HEK293 (cell line): ENCODE measurements around the gene TRPC6.

ENCODE experiments used
- CTCF ChIA-PET: fragments of 350-600 bp; formaldehyde crosslinking; extraction: SDS; loops from one replicate; lab custom pipeline; 2021; ENCODE audit warnings: antibody characterized with exemption; lab: Yijun Ruan, JAX
- POLR2A ChIA-PET: fragments of 300-600 bp; formaldehyde crosslinking; extraction: SDS; loops from one replicate; lab custom pipeline; 2020; ENCODE audit warnings: antibody characterized with exemption, inconsistent platforms; lab: Yijun Ruan, JAX
- H3K27ac ChIP-seq: fragments of 200-500 bp; sonication (Bioruptor generic); 2 replicates; pipeline ENCODE4 v1.5.1; 2014; ENCODE audit warnings: low read depth, low read length, control low read depth, inconsistent platforms; ENCODE audit errors: extremely low read depth
- H3K36me3 ChIP-seq, 2 experiments: fragments of 200-500 bp in 1 of 2; sonication (Bioruptor generic) in 1 of 2; 1 replicate in 1 of 2; 2 replicates in 1 of 2; pipeline ENCODE4 v1.5.1; 2014 to 2017; ENCODE audit warnings: inconsistent platforms in 2 of 2, low read length in 2 of 2; ENCODE audit not compliant: control insufficient read depth in 2 of 2, insufficient read depth in 1 of 2
- H3K4me1 ChIP-seq: fragments of 200-500 bp; sonication (Bioruptor generic); 2 replicates; pipeline ENCODE4 v1.5.1; 2014; ENCODE audit warnings: mild to moderate bottlenecking, low read length, inconsistent platforms; ENCODE audit not compliant: control insufficient read depth, insufficient read depth
- H3K4me3 ChIP-seq: 2 replicates; pipeline ENCODE4 v1.5.1; 2011; ENCODE audit warnings: low read depth, mild to moderate bottlenecking, control low read depth, low read length, moderate library complexity
- H3K9me3 ChIP-seq: fragments of 200-500 bp; sonication (Bioruptor generic); 2 replicates; pipeline ENCODE4 v1.5.1; 2014; ENCODE audit warnings: low read depth, low read length, inconsistent platforms; ENCODE audit not compliant: control insufficient read depth, insufficient read depth
- KLF7 ChIP-seq: fragments of 450-650 bp; formaldehyde crosslinking; IDR thresholded peaks from 2 replicates; pipeline ENCODE4 v1.5.1; 2016; ENCODE audit warnings: missing biosample characterization, missing genetic modification characterization, borderline replicate concordance
- MEIS1 ChIP-seq: sonication (generic); formaldehyde crosslinking; IDR thresholded peaks from 2 replicates; pipeline ENCODE4 v1.8.1; 2022; ENCODE audit warnings: missing genetic modification reagents, mild to moderate bottlenecking, borderline replicate concordance
- SCRT2 ChIP-seq: fragments of 450-650 bp; formaldehyde crosslinking; IDR thresholded peaks from 2 replicates; pipeline ENCODE4 v1.5.1; 2016; ENCODE audit warnings: missing biosample characterization, missing genetic modification characterization
- SP2 ChIP-seq: fragments of 450-650 bp; formaldehyde crosslinking; IDR thresholded peaks from 2 replicates; pipeline ENCODE4 v1.5.1; 2016; ENCODE audit warnings: missing biosample characterization, missing genetic modification characterization
- ZNF335 ChIP-seq: fragments of 450-650 bp; formaldehyde crosslinking; conservative IDR thresholded peaks from 2 replicates; pipeline ENCODE4 v1.5.1; 2016; ENCODE audit warnings: missing biosample characterization, missing genetic modification characterization
- ZNF433 ChIP-seq: fragments of 450-650 bp; formaldehyde crosslinking; IDR thresholded peaks from 2 replicates; pipeline ENCODE4 v1.5.1; 2016; ENCODE audit warnings: missing biosample characterization, missing genetic modification characterization, low read depth
- ZNF529 ChIP-seq: fragments of 450-650 bp; formaldehyde crosslinking; IDR thresholded peaks from 2 replicates; pipeline ENCODE4 v1.5.1; 2017; ENCODE audit warnings: missing genetic modification characterization, missing biosample characterization; ENCODE audit not compliant: insufficient replicate concordance
- ZNF530 ChIP-seq: fragments of 450-650 bp; formaldehyde crosslinking; IDR thresholded peaks from 2 replicates; pipeline ENCODE4 v1.5.1; 2016; ENCODE audit warnings: low read depth, missing biosample characterization, missing genetic modification characterization
- ZNF560 ChIP-seq: fragments of 450-650 bp; formaldehyde crosslinking; IDR thresholded peaks from 2 replicates; pipeline ENCODE4 v1.5.1; 2017; ENCODE audit warnings: missing biosample characterization, missing genetic modification characterization, borderline replicate concordance
- ZNF658 ChIP-seq: fragments of 450-650 bp; formaldehyde crosslinking; IDR thresholded peaks from 2 replicates; pipeline ENCODE4; 2016; ENCODE audit warnings: missing biosample characterization, missing genetic modification characterization
- ZNF747 ChIP-seq: fragments of 450-650 bp; formaldehyde crosslinking; IDR thresholded peaks from 2 replicates; pipeline ENCODE4 v1.5.1; 2016; ENCODE audit warnings: missing biosample characterization, missing genetic modification characterization
- ZNF776 ChIP-seq: fragments of 450-650 bp; formaldehyde crosslinking; IDR thresholded peaks from 2 replicates; pipeline ENCODE4 v1.5.0; 2017; ENCODE audit warnings: missing biosample characterization, missing genetic modification characterization, borderline replicate concordance
- ZNF843 ChIP-seq: fragments of 450-650 bp; formaldehyde crosslinking; IDR thresholded peaks from 2 replicates; pipeline ENCODE4 v1.5.1; 2016; ENCODE audit warnings: missing biosample characterization, missing genetic modification characterization
- ZSCAN23 ChIP-seq: fragments of 450-650 bp; formaldehyde crosslinking; IDR thresholded peaks from 2 replicates; pipeline ENCODE4 v1.5.1; 2016; ENCODE audit warnings: missing biosample characterization, missing genetic modification characterization
- TF ChIP-seq, protein P1 (sequence below): fragments of 450-650 bp; formaldehyde crosslinking; IDR thresholded peaks from 2 replicates; pipeline ENCODE4 v1.5.1; 2016; ENCODE audit warnings: missing biosample characterization, missing genetic modification characterization
- TF ChIP-seq, protein P2 (sequence below): fragments of 450-650 bp; formaldehyde crosslinking; IDR thresholded peaks from 2 replicates; pipeline ENCODE4 v1.5.1; 2016; ENCODE audit warnings: missing biosample characterization, missing genetic modification characterization
- TF ChIP-seq, protein P3 (sequence below): fragments of 450-650 bp; formaldehyde crosslinking; IDR thresholded peaks from 2 replicates; pipeline ENCODE4 v1.5.1; 2016; ENCODE audit warnings: missing biosample characterization, missing genetic modification characterization, borderline replicate concordance
- TF ChIP-seq, protein P4 (sequence below): fragments of 450-650 bp; formaldehyde crosslinking; IDR thresholded peaks from 2 replicates; pipeline ENCODE4 v1.5.1; 2016; ENCODE audit warnings: missing biosample characterization, missing genetic modification characterization
- TF ChIP-seq, protein P5 (sequence below): IDR thresholded peaks from 2 replicates; pipeline ENCODE4 v1.6.1; 2011; ENCODE audit warnings: mild to moderate bottlenecking, low read depth, low read length, borderline replicate concordance
- TF ChIP-seq, protein P6 (sequence below): fragments of 450-650 bp; formaldehyde crosslinking; IDR thresholded peaks from 2 replicates; pipeline ENCODE4 v1.5.1; 2016; ENCODE audit warnings: missing biosample characterization, missing genetic modification characterization
- TF ChIP-seq, protein P7 (sequence below): fragments of 450-650 bp; formaldehyde crosslinking; IDR thresholded peaks from 2 replicates; pipeline ENCODE4 v1.5.1; 2016; ENCODE audit warnings: missing biosample characterization, missing genetic modification characterization

Gene TRPC6

DNA sequence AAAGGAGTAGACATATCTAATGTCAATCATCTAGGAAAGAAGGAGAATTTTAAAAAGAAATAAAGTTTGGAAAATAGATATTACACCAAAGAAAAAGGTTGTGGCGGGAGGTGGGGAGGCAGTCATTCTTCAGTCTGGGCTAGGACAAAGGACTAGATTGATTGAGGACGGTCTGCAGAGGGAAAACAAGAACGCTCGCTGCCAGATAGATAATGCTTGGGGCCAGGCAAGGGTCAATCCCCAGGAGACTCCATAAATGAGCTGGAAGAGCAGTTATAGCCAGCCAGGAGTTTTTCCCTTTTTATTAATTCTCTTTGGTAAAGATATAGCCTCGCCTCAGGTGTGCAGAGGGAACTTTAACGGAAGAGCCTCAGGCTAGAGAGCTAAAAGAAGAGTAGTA is 6.3 kb downstream of the TRPC6 start:
- Histone ChIP-seq H3K27ac (no peak overlapping the region), H3K9me3 (no peaks in the 10 kb centered on the region), H3K36me3 (no peaks in the 10 kb centered on the region), H3K4me3 (no peak overlapping the region), H3K4me1 (no peaks in the 10 kb centered on the region)
- ChIA-PET CTCF (no interaction called here), POLR2A (no interaction called here)
- TF ChIP-seq, protein P1, sequence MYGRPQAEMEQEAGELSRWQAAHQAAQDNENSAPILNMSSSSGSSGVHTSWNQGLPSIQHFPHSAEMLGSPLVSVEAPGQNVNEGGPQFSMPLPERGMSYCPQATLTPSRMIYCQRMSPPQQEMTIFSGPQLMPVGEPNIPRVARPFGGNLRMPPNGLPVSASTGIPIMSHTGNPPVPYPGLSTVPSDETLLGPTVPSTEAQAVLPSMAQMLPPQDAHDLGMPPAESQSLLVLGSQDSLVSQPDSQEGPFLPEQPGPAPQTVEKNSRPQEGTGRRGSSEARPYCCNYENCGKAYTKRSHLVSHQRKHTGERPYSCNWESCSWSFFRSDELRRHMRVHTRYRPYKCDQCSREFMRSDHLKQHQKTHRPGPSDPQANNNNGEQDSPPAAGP: no peak
- TF ChIP-seq, protein P2, sequence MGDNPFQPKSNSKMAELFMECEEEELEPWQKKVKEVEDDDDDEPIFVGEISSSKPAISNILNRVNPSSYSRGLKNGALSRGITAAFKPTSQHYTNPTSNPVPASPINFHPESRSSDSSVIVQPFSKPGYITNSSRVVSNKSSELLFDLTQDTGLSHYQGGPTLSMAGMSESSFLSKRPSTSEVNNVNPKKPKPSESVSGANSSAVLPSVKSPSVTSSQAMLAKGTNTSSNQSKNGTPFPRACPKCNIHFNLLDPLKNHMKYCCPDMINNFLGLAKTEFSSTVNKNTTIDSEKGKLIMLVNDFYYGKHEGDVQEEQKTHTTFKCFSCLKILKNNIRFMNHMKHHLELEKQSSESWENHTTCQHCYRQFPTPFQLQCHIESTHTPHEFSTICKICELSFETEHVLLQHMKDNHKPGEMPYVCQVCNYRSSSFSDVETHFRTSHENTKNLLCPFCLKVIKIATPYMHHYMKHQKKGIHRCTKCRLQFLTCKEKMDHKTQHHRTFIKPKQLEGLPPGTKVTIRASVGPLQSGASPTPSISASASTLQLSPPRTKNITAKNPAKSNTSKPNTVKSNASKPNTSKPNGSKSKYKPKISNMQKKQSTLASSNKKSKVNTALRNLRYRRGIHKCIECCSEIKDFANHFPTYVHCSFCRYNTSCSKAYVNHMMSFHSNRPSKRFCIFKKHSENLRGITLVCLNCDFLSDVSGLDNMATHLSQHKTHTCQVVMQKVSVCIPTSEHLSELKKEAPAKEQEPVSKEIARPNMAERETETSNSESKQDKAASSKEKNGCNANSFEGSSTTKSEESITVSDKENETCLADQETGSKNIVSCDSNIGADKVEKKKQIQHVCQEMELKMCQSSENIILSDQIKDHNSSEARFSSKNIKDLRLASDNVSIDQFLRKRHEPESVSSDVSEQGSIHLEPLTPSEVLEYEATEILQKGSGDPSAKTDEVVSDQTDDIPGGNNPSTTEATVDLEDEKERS (tag by site-specific recombination): no peak
- TF ChIP-seq MEIS1 (CRISPR knock-in tag) (no peak), ZNF335 (tag by site-specific recombination) (no peak), SCRT2 (tag by site-specific recombination) (no peak), ZNF747 (tag by site-specific recombination) (no peak), ZNF776 (tag by site-specific recombination) (no peak), ZNF658 (no peak), ZNF560 (tag by site-specific recombination) (no peak), ZNF530 (tag by site-specific recombination) (no peak), ZNF529 (tag by site-specific recombination) (no peak), ZNF433 (no peak), SP2 (tag by site-specific recombination) (no peak), KLF7 (tag by site-specific recombination) (no peak)
- TF ChIP-seq, protein P3, sequence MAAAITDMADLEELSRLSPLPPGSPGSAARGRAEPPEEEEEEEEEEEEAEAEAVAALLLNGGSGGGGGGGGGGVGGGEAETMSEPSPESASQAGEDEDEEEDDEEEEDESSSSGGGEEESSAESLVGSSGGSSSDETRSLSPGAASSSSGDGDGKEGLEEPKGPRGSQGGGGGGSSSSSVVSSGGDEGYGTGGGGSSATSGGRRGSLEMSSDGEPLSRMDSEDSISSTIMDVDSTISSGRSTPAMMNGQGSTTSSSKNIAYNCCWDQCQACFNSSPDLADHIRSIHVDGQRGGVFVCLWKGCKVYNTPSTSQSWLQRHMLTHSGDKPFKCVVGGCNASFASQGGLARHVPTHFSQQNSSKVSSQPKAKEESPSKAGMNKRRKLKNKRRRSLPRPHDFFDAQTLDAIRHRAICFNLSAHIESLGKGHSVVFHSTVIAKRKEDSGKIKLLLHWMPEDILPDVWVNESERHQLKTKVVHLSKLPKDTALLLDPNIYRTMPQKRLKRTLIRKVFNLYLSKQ (tag by site-specific recombination): no peak
- TF ChIP-seq, protein P4, sequence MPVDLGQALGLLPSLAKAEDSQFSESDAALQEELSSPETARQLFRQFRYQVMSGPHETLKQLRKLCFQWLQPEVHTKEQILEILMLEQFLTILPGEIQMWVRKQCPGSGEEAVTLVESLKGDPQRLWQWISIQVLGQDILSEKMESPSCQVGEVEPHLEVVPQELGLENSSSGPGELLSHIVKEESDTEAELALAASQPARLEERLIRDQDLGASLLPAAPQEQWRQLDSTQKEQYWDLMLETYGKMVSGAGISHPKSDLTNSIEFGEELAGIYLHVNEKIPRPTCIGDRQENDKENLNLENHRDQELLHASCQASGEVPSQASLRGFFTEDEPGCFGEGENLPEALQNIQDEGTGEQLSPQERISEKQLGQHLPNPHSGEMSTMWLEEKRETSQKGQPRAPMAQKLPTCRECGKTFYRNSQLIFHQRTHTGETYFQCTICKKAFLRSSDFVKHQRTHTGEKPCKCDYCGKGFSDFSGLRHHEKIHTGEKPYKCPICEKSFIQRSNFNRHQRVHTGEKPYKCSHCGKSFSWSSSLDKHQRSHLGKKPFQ (tag by site-specific recombination): no peak

DNA sequence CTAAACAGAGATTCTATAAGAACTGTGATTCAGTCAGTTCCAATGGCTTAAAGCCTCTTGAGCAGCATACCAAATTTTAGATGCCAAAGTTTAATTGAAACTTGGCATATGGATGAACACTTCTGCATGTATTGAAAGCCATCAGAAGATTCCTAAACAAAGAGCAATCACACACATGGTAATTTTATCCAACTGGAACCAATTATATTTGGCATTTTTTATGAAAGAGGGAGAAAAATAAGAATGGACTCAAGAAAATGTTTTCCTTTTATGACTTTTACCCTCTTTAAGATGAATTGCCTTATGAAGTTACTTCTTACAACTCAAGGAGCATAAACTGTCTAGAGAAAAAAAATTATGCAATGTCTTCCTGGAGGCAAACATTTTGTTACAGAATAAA is 7.4 kb downstream of the TRPC6 start:
- H3K27ac ChIP-seq: no peak overlapping the region
- H3K36me3 ChIP-seq: no peaks in the 10 kb centered on the region
- H3K9me3 ChIP-seq: no peaks in the 10 kb centered on the region
- ChIA-PET POLR2A (no interaction called here), CTCF (no interaction called here)
- no peak overlapping the region for H3K4me3 ChIP-seq
- no peaks in the 10 kb centered on the region for H3K4me1 ChIP-seq
- TF ChIP-seq, protein P5, sequence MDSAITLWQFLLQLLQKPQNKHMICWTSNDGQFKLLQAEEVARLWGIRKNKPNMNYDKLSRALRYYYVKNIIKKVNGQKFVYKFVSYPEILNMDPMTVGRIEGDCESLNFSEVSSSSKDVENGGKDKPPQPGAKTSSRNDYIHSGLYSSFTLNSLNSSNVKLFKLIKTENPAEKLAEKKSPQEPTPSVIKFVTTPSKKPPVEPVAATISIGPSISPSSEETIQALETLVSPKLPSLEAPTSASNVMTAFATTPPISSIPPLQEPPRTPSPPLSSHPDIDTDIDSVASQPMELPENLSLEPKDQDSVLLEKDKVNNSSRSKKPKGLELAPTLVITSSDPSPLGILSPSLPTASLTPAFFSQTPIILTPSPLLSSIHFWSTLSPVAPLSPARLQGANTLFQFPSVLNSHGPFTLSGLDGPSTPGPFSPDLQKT: no peak
- TF ChIP-seq, protein P6, sequence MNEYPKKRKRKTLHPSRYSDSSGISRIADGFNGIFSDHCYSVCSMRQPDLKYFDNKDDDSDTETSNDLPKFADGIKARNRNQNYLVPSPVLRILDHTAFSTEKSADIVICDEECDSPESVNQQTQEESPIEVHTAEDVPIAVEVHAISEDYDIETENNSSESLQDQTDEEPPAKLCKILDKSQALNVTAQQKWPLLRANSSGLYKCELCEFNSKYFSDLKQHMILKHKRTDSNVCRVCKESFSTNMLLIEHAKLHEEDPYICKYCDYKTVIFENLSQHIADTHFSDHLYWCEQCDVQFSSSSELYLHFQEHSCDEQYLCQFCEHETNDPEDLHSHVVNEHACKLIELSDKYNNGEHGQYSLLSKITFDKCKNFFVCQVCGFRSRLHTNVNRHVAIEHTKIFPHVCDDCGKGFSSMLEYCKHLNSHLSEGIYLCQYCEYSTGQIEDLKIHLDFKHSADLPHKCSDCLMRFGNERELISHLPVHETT (tag by site-specific recombination): no peak
- TF ChIP-seq ZNF843 (no peak), ZSCAN23 (tag by site-specific recombination) (no peak)
- TF ChIP-seq, protein P7, sequence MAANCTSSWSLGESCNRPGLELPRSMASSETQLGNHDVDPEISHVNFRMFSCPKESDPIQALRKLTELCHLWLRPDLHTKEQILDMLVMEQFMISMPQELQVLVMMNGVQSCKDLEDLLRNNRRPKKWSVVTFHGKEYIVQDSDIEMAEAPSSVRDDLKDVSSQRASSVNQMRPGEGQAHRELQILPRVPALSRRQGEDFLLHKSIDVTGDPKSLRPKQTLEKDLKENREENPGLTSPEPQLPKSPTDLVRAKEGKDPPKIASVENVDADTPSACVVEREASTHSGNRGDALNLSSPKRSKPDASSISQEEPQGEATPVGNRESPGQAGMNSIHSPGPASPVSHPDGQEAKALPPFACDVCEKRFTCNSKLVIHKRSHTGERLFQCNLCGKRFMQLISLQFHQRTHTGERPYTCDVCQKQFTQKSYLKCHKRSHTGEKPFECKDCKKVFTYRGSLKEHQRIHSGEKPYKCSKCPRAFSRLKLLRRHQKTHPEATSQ (tag by site-specific recombination): no peak
